GM23338 (cell line): ENCODE results near the gene KDM5C. TPM values are rescaled to one million over a fixed set of nuclear protein-coding genes. Genes with fewer than 3 reads are reported as not detected.
A peak's percentile ranks its signal among the peaks of the same experiment; 100 is the strongest.
"Not testable (repeated sequence)": the region's sequence is repeated elsewhere in the genome, so short reads cannot be mapped to it uniquely, and the experiment has no call there.

Experiments used
- ATAC-seq: fragments of 200-7000 bp; cut with Tn5 transposase; 3 replicates; pipeline ENCODE4 v1.9.1; 2020
- DNase-seq: peaks from one replicate; pipeline ENCODE4 v3.0.0-alpha.2; 2015; ENCODE audit warnings: low spot score
- H2AFZ ChIP-seq: fragments of 200-600 bp; sonication (generic); 2 replicates; pipeline ENCODE4 v1.8.0; 2016; ENCODE audit warnings: antibody characterized with exemption, mild to moderate bottlenecking, moderate library complexity
- H3F3A ChIP-seq: fragments of 200-600 bp; sonication (generic); replicated peaks from 2 replicates; pipeline ENCODE4 v1.8.0; 2017; ENCODE audit warnings: antibody characterized with exemption, mixed run types, low read depth
- H3K27ac ChIP-seq: fragments of 200-600 bp; sonication (generic); 2 replicates; pipeline ENCODE4 v1.6.1; 2016; ENCODE audit warnings: low read depth
- H3K27me3 ChIP-seq: fragments of 200-600 bp; sonication (generic); 2 replicates; pipeline ENCODE4 v1.8.0; 2016; ENCODE audit warnings: mild to moderate bottlenecking, mixed run types, moderate library complexity; ENCODE audit not compliant: insufficient read depth
- H3K36me3 ChIP-seq: fragments of 200-600 bp; sonication (generic); 2 replicates; pipeline ENCODE4 v1.8.0; 2016; ENCODE audit warnings: mild to moderate bottlenecking; ENCODE audit not compliant: insufficient read depth
- H3K4me1 ChIP-seq: fragments of 200-600 bp; sonication (generic); 2 replicates; pipeline ENCODE4 v1.8.0; 2016; ENCODE audit warnings: mild to moderate bottlenecking, moderate library complexity; ENCODE audit not compliant: insufficient read depth
- H3K4me2 ChIP-seq: fragments of 200-600 bp; sonication (generic); 2 replicates; pipeline ENCODE4 v1.7.1; 2017; ENCODE audit warnings: mixed run types
- H3K4me3 ChIP-seq: fragments of 200-600 bp; sonication (generic); 2 replicates; pipeline ENCODE4 v1.6.1; 2016; ENCODE audit warnings: mixed run types
- H3K79me2 ChIP-seq: fragments of 200-600 bp; sonication (generic); replicated peaks from 2 replicates; pipeline ENCODE4 v1.8.0; 2017; ENCODE audit warnings: mild to moderate bottlenecking; ENCODE audit not compliant: insufficient read depth
- H3K9me2 ChIP-seq: fragments of 200-600 bp; sonication (generic); 2 replicates; pipeline ENCODE4 v1.8.0; 2017; ENCODE audit not compliant: insufficient read depth
- H4K20me1 ChIP-seq: fragments of 200-600 bp; sonication (generic); replicated peaks from 2 replicates; pipeline ENCODE4 v1.8.0; 2017; ENCODE audit warnings: mild to moderate bottlenecking; ENCODE audit not compliant: insufficient read depth
- H3K27ac Mint-ChIP-seq: 2 replicates; pipeline ENCODE4 v1.8.0; 2020; ENCODE audit warnings: inconsistent platforms, mild to moderate bottlenecking, moderate library complexity, mixed read lengths
- H3K27me3 Mint-ChIP-seq: 3 replicates; pipeline ENCODE4 v1.8.0; 2022; ENCODE audit warnings: low read depth, mild to moderate bottlenecking, moderate library complexity, mixed read lengths, inconsistent platforms; ENCODE audit not compliant: insufficient read depth, poor library complexity
- H3K36me3 Mint-ChIP-seq: 3 replicates; pipeline ENCODE4 v1.8.0; 2021; ENCODE audit warnings: low read depth, mild to moderate bottlenecking, inconsistent platforms, moderate library complexity, mixed read lengths
- H3K4me1 Mint-ChIP-seq: 3 replicates; pipeline ENCODE4 v1.8.0; 2020; ENCODE audit warnings: mild to moderate bottlenecking, inconsistent platforms, mixed read lengths
- H3K4me3 Mint-ChIP-seq: 3 replicates; pipeline ENCODE4 v1.8.0; 2021; ENCODE audit warnings: moderate library complexity, mild to moderate bottlenecking, inconsistent platforms, mixed read lengths
- H3K9me3 Mint-ChIP-seq: 3 replicates; pipeline ENCODE4 v1.8.0; 2020; ENCODE audit warnings: moderate library complexity, mild to moderate bottlenecking, inconsistent platforms, mixed read lengths
- CREB1 ChIP-seq: fragments of 250-450 bp; sonication (Bioruptor Pico); IDR thresholded peaks from 2 replicates; pipeline ENCODE4 v1.5.0; 2020; ENCODE audit warnings: low read depth, mild to moderate bottlenecking, moderate library complexity
- EZH2 ChIP-seq: fragments of 200-600 bp; sonication (generic); IDR thresholded peaks from one replicate; pipeline ENCODE4 v1.8.0; 2017; ENCODE audit warnings: antibody characterized with exemption, mild to moderate bottlenecking, low read depth; ENCODE audit not compliant: unreplicated experiment
- EZH2phosphoT487 ChIP-seq: fragments of 200-600 bp; sonication (generic); IDR thresholded peaks from one replicate; pipeline ENCODE4 v1.8.1; 2018; ENCODE audit warnings: antibody characterized with exemption; ENCODE audit not compliant: unreplicated experiment
- JUNB ChIP-seq: IDR thresholded peaks from one replicate; pipeline ENCODE4 v1.6.1; 2016; ENCODE audit warnings: antibody characterized with exemption; ENCODE audit not compliant: unreplicated experiment
- NANOG ChIP-seq: IDR thresholded peaks from 2 replicates; pipeline ENCODE4 v1.6.1; 2016; ENCODE audit warnings: antibody characterized with exemption, borderline replicate concordance
- ZNF114 ChIP-seq: fragments of 250-450 bp; sonication (Bioruptor Pico); IDR thresholded peaks from 2 replicates; pipeline ENCODE4 v1.5.0; 2020; ENCODE audit warnings: mild to moderate bottlenecking, moderate library complexity
- ZNF331 ChIP-seq: fragments of 250-450 bp; sonication (Bioruptor Pico); IDR thresholded peaks from 2 replicates; pipeline ENCODE4 v1.5.0; 2020; ENCODE audit warnings: low read depth, mild to moderate bottlenecking, moderate library complexity
- polyA plus RNA-seq: library from polyadenylated mRNA; unstranded; fragments of >200 nt; fragmentation: Nextera tagmentation; extraction: Ambion mirVana; gene quantifications from 2 replicates; pipeline ENCODE4 v1.2.1, GENCODE V29; 2016
- total RNA-seq: library from RNA; depleted of rRNA; stranded (reverse); fragments of >200 nt; shearing (Covaris generic); gene quantifications from 2 replicates; pipeline ENCODE4 v1.2.3, GENCODE V29; 2014
- TF ChIP-seq, protein P1 (sequence below): IDR thresholded peaks from 2 replicates; pipeline ENCODE4 v1.6.1; 2016; ENCODE audit warnings: antibody characterized with exemption
- TF ChIP-seq, protein P2 (sequence below), 2 experiments: fragments of 200-600 bp in 1 of 2; sonication (generic) in 1 of 2; conservative IDR thresholded peaks; 2 replicates each; pipeline versions ENCODE4 v1.5.1 to v1.6.1; 2016 to 2017; ENCODE audit warnings: antibody characterized with exemption in 2 of 2, low read depth in 2 of 2, mild to moderate bottlenecking in 2 of 2, moderate library complexity in 1 of 2
- TF ChIP-seq, protein P3 (sequence below): IDR thresholded peaks from one replicate; pipeline ENCODE4 v1.6.1; 2018; ENCODE audit warnings: antibody characterized with exemption; ENCODE audit not compliant: unreplicated experiment

Gene KDM5C
- total and polyA plus RNA-seq, 2 experiments from 2014 or later: 20.3 to 173 TPM

DNA sequence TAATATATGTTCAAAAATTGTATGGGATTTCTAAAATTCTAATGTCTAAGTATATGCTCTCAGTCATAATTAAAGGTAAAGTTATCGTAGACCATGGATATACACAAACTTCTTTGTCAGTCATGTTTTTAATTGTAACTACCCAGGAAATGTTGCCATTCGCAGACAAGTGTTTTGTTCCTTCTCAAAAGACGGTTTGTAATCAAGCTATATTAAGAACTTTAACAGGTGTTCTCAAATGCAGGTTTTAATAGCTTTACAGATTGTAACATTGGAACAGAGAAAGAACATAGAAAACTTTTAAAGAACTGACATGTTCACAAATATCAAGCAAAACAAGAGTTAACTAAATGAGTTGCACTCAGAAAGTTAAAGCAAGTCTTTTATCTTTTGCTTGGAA is 58.9 kb downstream of the KDM5C start (continued):
- TF ChIP-seq, protein P1, sequence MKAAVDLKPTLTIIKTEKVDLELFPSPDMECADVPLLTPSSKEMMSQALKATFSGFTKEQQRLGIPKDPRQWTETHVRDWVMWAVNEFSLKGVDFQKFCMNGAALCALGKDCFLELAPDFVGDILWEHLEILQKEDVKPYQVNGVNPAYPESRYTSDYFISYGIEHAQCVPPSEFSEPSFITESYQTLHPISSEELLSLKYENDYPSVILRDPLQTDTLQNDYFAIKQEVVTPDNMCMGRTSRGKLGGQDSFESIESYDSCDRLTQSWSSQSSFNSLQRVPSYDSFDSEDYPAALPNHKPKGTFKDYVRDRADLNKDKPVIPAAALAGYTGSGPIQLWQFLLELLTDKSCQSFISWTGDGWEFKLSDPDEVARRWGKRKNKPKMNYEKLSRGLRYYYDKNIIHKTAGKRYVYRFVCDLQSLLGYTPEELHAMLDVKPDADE: no peak
- TF ChIP-seq, protein P2, sequence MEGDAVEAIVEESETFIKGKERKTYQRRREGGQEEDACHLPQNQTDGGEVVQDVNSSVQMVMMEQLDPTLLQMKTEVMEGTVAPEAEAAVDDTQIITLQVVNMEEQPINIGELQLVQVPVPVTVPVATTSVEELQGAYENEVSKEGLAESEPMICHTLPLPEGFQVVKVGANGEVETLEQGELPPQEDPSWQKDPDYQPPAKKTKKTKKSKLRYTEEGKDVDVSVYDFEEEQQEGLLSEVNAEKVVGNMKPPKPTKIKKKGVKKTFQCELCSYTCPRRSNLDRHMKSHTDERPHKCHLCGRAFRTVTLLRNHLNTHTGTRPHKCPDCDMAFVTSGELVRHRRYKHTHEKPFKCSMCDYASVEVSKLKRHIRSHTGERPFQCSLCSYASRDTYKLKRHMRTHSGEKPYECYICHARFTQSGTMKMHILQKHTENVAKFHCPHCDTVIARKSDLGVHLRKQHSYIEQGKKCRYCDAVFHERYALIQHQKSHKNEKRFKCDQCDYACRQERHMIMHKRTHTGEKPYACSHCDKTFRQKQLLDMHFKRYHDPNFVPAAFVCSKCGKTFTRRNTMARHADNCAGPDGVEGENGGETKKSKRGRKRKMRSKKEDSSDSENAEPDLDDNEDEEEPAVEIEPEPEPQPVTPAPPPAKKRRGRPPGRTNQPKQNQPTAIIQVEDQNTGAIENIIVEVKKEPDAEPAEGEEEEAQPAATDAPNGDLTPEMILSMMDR (conservative IDR thresholded peaks at IDR 0.05; ENCODE audit: low read depth in 2 of 2): no peak
- TF ChIP-seq JUNB: no peak
- TF ChIP-seq NANOG: no peak
- no peak for TF ChIP-seq ZNF331 (CRISPR knock-in tag)

DNA sequence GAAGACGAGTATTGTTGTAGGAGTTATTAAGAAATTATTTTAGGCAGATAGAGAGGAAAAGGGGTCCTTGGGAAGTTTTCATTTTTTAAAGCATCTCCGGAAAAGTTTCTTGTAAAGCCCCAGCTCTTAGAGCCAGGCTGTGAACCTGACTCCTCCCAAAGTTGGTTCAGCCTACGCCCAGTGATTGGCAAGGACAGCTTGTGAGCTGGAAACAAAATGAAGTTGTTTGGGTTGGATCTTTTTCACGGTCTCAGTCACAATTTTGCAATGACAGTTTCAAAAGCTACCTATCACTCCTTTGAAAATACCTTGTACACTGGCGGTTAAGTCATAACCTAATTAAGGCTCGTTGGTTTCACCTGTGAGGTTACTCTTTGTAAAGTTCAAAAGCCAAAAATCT is 60.4 kb downstream of the KDM5C start:
- not testable (repeated sequence) for H3K4me3 ChIP-seq, DNase-seq, H3K4me2 ChIP-seq, H3K79me2 ChIP-seq, H3K36me3 Mint-ChIP-seq, H3K36me3 ChIP-seq, H3K4me3 Mint-ChIP-seq, H3K9me2 ChIP-seq, H4K20me1 ChIP-seq, H3K27ac Mint-ChIP-seq, ATAC-seq, H2AFZ ChIP-seq, H3K27me3 Mint-ChIP-seq, H3F3A ChIP-seq, H3K27me3 ChIP-seq, H3K27ac ChIP-seq, H3K9me3 Mint-ChIP-seq, H3K4me1 ChIP-seq
- H3K4me1 Mint-ChIP-seq: peaks cover 22% of the 10 kb centered on the region

DNA sequence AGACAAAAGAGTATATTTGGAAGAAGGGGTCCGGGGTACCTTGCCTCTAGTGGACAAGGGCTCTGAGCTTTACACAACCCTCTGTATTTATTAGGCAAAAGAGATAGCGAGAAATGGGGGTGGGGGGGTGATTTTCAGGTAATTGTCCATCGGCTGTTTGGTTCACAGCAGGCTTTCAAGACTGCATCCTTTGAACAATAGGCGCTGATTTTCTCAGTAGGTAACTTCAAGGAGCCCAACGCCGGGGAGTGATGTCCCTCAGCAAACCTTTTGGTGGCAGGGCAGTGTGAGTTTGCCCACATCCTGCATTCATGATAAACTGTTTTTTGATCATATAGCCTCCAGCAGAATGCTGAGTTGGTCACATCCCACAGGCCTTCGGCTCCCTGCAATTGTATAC is 61.6 kb downstream of the KDM5C start:
- no peak overlapping the region for H2AFZ ChIP-seq
- no peaks in the 10 kb centered on the region for H3K27me3 ChIP-seq
- Mint-ChIP-seq H3K27me3 (no peaks in the 10 kb centered on the region), H3K27ac (peak overlapping the region; percentile 82), H3K36me3 (peaks cover 4% of the 10 kb centered on the region; the same call in 1 of the 3 replicates), H3K4me3 (no peak overlapping the region), H3K9me3 (no peaks in the 10 kb centered on the region), H3K4me1 (peaks cover 25% of the 10 kb centered on the region)
- no peaks in the 10 kb centered on the region for H3K79me2 ChIP-seq
- DNase-seq: peak; percentile 30
- ATAC-seq: peak; percentile 35; the same call in 1 of the 3 replicates
- H3K36me3 ChIP-seq: no peaks in the 10 kb centered on the region
- peaks cover 5% of the 10 kb centered on the region; the same call in 1 of the 2 replicates for H3K4me1 ChIP-seq
- H3K4me2 ChIP-seq: peak overlapping the region; percentile 55; the same call in 1 of the 2 replicates
- no peaks in the 10 kb centered on the region for H3F3A ChIP-seq
- H3K4me3 ChIP-seq: no peak overlapping the region
- no peak overlapping the region for H3K27ac ChIP-seq
- H3K9me2 ChIP-seq: no peaks in the 10 kb centered on the region
- H4K20me1 ChIP-seq: no peaks in the 10 kb centered on the region
- TF ChIP-seq, protein P1: no peak
- TF ChIP-seq, protein P3, sequence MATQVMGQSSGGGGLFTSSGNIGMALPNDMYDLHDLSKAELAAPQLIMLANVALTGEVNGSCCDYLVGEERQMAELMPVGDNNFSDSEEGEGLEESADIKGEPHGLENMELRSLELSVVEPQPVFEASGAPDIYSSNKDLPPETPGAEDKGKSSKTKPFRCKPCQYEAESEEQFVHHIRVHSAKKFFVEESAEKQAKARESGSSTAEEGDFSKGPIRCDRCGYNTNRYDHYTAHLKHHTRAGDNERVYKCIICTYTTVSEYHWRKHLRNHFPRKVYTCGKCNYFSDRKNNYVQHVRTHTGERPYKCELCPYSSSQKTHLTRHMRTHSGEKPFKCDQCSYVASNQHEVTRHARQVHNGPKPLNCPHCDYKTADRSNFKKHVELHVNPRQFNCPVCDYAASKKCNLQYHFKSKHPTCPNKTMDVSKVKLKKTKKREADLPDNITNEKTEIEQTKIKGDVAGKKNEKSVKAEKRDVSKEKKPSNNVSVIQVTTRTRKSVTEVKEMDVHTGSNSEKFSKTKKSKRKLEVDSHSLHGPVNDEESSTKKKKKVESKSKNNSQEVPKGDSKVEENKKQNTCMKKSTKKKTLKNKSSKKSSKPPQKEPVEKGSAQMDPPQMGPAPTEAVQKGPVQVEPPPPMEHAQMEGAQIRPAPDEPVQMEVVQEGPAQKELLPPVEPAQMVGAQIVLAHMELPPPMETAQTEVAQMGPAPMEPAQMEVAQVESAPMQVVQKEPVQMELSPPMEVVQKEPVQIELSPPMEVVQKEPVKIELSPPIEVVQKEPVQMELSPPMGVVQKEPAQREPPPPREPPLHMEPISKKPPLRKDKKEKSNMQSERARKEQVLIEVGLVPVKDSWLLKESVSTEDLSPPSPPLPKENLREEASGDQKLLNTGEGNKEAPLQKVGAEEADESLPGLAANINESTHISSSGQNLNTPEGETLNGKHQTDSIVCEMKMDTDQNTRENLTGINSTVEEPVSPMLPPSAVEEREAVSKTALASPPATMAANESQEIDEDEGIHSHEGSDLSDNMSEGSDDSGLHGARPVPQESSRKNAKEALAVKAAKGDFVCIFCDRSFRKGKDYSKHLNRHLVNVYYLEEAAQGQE: no peak
- TF ChIP-seq EZH2: no peak
- TF ChIP-seq JUNB: no peak
- no peak for TF ChIP-seq EZH2phosphoT487
- no peak for TF ChIP-seq ZNF331 (CRISPR knock-in tag)
- no peak for TF ChIP-seq CREB1 (CRISPR knock-in tag)
- TF ChIP-seq ZNF114: no peak
